ENCODE data around the gene TFE3. TPM values are rescaled to one million over a fixed set of nuclear protein-coding genes. Genes with fewer than 3 reads are reported as not detected.
"Not testable (repeated sequence)": the region's sequence is repeated elsewhere in the genome, so short reads cannot be mapped to it uniquely, and the experiment has no call there.

Gene TFE3
- total RNA-seq, 1 donor from 2014 or later: 141 TPM

GRCh38 chrX:48983896-48984295 is 59.3 kb downstream of the TFE3 start:
- no peak overlapping the region for H3K4me3 ChIP-seq
- H3K27me3 ChIP-seq: no peaks in the 10 kb centered on the region
- no peaks in the 10 kb centered on the region for H3K4me1 ChIP-seq
- H3K9me3 ChIP-seq: no peaks in the 10 kb centered on the region
- no peak for DNase-seq (ENCODE audit: low spot score in 2 of 2)
- H3K36me3 ChIP-seq: peaks cover 25 to 36% of the 10 kb centered on the region in 2 donors
- TF ChIP-seq CTCF (IDR thresholded peaks at IDR 0.05): no peak
- H3K27ac ChIP-seq: no peak overlapping the region
- intact Hi-C loops (cut with DNase I): no loop called here

- H3K27me3 ChIP-seq: no peaks in the 10 kb centered on the region
- TF ChIP-seq CTCF (IDR thresholded peaks at IDR 0.05): no peak
- no peak overlapping the region for H3K4me3 ChIP-seq
- H3K9me3 ChIP-seq: no peaks in the 10 kb centered on the region
- H3K27ac ChIP-seq: no peak overlapping the region
- no peak for DNase-seq (ENCODE audit: low spot score in 2 of 2)
- H3K36me3 ChIP-seq: peaks cover 25 to 39% of the 10 kb centered on the region in 2 donors
- no peaks in the 10 kb centered on the region for H3K4me1 ChIP-seq
- intact Hi-C loops (cut with DNase I): no loop called here
These were observed 60.1 kb downstream of the TFE3 start for GRCh38 chrX:48983081-48983480.

GRCh38 chrX:48981178-48981577 is 62.0 kb downstream of the TFE3 start:
- no peak for TF ChIP-seq CTCF (IDR thresholded peaks at IDR 0.05)
- no peak for DNase-seq (ENCODE audit: low spot score in 2 of 2)
- H3K36me3 ChIP-seq: peaks cover 34 to 43% of the 10 kb centered on the region in 2 donors
- no peaks in the 10 kb centered on the region for H3K27me3 ChIP-seq
- H3K4me3 ChIP-seq: no peak overlapping the region
- H3K4me1 ChIP-seq: no peaks in the 10 kb centered on the region
- H3K27ac ChIP-seq: no peak overlapping the region
- no peaks in the 10 kb centered on the region for H3K9me3 ChIP-seq
- intact Hi-C loops (cut with DNase I): no loop called here

- DNase-seq (ENCODE audit: low spot score in 2 of 2); H3K27ac ChIP-seq; H3K27me3 ChIP-seq; H3K4me3 ChIP-seq; H3K9me3 ChIP-seq; intact Hi-C loops (cut with DNase I); H3K4me1 ChIP-seq: not testable (repeated sequence)
- H3K36me3 ChIP-seq: peaks cover 36 to 47% of the 10 kb centered on the region in 2 donors
These were observed 62.8 kb downstream of the TFE3 start for GRCh38 chrX:48980341-48980740.

Other genes with a start within 250 kb of the TFE3 start
- 157 TPM for gene HDAC6, start 241.3 kb downstream of the TFE3 start, total RNA-seq
- not detected for gene ERAS, start 216.8 kb downstream of the TFE3 start, total RNA-seq
- not detected for gene PCSK1N, start 207.7 kb downstream of the TFE3 start, total RNA-seq
- 15.3 TPM for gene TIMM17B, start 145.6 kb downstream of the TFE3 start, total RNA-seq
- 14.8 TPM for gene PQBP1, start 145.4 kb downstream of the TFE3 start, total RNA-seq
- 20.2 TPM for gene SLC35A2, start 131.7 kb downstream of the TFE3 start, total RNA-seq
- 5.6 TPM for gene PIM2, start 124.3 kb downstream of the TFE3 start, total RNA-seq
- 72.3 TPM for gene OTUD5, start 85.8 kb downstream of the TFE3 start, total RNA-seq
- 10.4 TPM for gene KCND1, start 71.5 kb downstream of the TFE3 start, total RNA-seq
- gene GRIPAP1, start 41.1 kb downstream of the TFE3 start, total RNA-seq: 15.0 TPM
- gene CCDC120, start 15.6 kb upstream of the TFE3 start, total RNA-seq: 0.11 TPM
- 48.4 TPM for gene PRAF2, start 30.6 kb upstream of the TFE3 start, total RNA-seq
- 169 TPM for gene WDR45, start 36.5 kb upstream of the TFE3 start, total RNA-seq
- 19.4 TPM for gene GPKOW, start 80.4 kb upstream of the TFE3 start, total RNA-seq
- gene MAGIX, start 119.4 kb upstream of the TFE3 start, total RNA-seq: 0.32 TPM
- gene PLP2, start 128.5 kb upstream of the TFE3 start, total RNA-seq: 51.6 TPM
- gene PRICKLE3, start 143.0 kb upstream of the TFE3 start, total RNA-seq: 25.3 TPM
- 0.53 TPM for gene SYP, start 156.8 kb upstream of the TFE3 start, total RNA-seq
- gene CACNA1F, start 190.0 kb upstream of the TFE3 start, total RNA-seq: not detected
- 22.6 TPM for gene CCDC22, start 192.1 kb upstream of the TFE3 start, total RNA-seq
- gene FOXP3, start 221.4 kb upstream of the TFE3 start, total RNA-seq: not detected
- 14.8 TPM for gene PPP1R3F, start 226.4 kb upstream of the TFE3 start, total RNA-seq